ENCODE measurements around the gene TMEM121B. TPM values are rescaled to one million over a fixed set of nuclear protein-coding genes. Genes with fewer than 3 reads are reported as not detected.

TMEM121B gene
- total RNA-seq, 2 donors from 2014 or later = 7.6 to 15.5 TPM

DNA sequence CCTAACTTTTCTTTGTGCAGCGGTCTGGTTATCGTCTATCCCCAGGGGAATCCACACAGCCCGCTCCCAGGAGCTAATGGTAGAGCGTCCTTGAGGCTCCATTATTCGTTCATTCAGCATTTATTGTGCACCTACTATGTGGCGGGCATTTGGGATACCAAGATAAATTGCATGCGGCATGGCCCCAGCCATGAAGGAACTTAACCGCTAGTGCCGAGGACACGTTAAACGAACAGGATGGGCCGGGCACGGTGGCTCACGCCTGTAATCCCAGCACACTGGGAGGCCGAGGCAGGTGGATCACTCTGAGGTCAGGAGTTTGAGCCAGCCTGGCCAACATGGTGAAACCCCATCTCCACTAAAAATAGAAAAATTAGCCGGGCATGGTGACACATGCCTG lies 11.2 kb downstream of the TMEM121B start:
- H3K9me3 ChIP-seq = no peaks in the 10 kb centered on the region
- 89% methylated on average over 16 of the region's 16 CpGs for WGBS
- H3K27me3 ChIP-seq (replicated peaks; ENCODE audit: insufficient read depth) = no peaks in the 10 kb centered on the region
- peaks cover 10 to 13% of the 10 kb centered on the region in 2 donors for H3K36me3 ChIP-seq
- TF ChIP-seq, protein P1, sequence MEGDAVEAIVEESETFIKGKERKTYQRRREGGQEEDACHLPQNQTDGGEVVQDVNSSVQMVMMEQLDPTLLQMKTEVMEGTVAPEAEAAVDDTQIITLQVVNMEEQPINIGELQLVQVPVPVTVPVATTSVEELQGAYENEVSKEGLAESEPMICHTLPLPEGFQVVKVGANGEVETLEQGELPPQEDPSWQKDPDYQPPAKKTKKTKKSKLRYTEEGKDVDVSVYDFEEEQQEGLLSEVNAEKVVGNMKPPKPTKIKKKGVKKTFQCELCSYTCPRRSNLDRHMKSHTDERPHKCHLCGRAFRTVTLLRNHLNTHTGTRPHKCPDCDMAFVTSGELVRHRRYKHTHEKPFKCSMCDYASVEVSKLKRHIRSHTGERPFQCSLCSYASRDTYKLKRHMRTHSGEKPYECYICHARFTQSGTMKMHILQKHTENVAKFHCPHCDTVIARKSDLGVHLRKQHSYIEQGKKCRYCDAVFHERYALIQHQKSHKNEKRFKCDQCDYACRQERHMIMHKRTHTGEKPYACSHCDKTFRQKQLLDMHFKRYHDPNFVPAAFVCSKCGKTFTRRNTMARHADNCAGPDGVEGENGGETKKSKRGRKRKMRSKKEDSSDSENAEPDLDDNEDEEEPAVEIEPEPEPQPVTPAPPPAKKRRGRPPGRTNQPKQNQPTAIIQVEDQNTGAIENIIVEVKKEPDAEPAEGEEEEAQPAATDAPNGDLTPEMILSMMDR (IDR thresholded peaks at IDR 0.05) = no peak
- no peak for TF ChIP-seq POLR2A (IDR thresholded peaks at IDR 0.05)
- no peak for TF ChIP-seq POLR2AphosphoS5 (IDR thresholded peaks at IDR 0.05)
- no peak for DNase-seq (ENCODE audit: low spot score)
- H3K27ac ChIP-seq = no peak overlapping the region
- no peak overlapping the region for H3K4me3 ChIP-seq
- intact Hi-C loops (cut with DNase I) = no loop called here
- no peaks in the 10 kb centered on the region for H3K4me1 ChIP-seq (replicated peaks)

DNA sequence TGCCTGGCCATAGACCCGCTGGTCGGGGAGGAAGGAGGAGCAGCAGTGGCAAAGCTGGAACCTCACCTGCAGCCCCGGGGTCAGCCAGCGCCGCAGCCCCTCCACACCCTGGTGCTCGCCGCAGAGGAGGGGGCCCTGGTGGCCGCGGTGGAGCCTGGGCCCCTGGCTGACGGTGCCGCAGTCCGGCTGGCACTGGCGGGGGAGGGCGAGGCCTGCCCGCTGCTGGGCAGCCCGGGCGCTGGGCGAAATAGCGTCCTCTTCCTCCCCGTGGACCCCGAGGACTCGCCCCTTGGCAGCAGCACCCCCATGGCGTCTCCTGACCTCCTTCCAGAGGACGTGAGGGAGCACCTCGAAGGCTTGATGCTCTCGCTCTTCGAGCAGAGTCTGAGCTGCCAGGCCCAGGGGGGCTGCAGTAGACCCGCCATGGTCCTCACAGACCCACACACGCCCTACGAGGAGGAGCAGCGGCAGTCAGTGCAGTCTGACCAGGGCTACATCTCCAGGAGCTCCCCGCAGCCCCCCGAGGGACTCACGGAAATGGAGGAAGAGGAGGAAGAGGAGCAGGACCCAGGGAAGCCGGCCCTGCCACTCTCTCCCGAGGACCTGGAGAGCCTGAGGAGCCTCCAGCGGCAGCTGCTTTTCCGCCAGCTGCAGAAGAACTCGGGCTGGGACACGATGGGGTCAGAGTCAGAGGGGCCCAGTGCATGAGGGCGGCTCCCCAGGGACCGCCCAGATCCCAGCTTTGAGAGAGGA lies 11.9 kb downstream of the TMEM121B start:
- DNase-seq (ENCODE audit: low spot score) = no peak
- peaks cover 10 to 13% of the 10 kb centered on the region in 2 donors for H3K36me3 ChIP-seq
- no peak overlapping the region for H3K4me3 ChIP-seq
- no peak overlapping the region for H3K27ac ChIP-seq
- H3K4me1 ChIP-seq (replicated peaks) = no peaks in the 10 kb centered on the region
- intact Hi-C loops (cut with DNase I) = no loop called here
- no peaks in the 10 kb centered on the region for H3K27me3 ChIP-seq (replicated peaks; ENCODE audit: insufficient read depth)
- TF ChIP-seq POLR2A (IDR thresholded peaks at IDR 0.05) = no peak
- TF ChIP-seq, protein P1 (IDR thresholded peaks at IDR 0.05) = no peak
- TF ChIP-seq POLR2AphosphoS5 (IDR thresholded peaks at IDR 0.05) = no peak
- WGBS = 95% methylated on average over 34 of the region's 42 CpGs
- H3K9me3 ChIP-seq = no peaks in the 10 kb centered on the region

DNA sequence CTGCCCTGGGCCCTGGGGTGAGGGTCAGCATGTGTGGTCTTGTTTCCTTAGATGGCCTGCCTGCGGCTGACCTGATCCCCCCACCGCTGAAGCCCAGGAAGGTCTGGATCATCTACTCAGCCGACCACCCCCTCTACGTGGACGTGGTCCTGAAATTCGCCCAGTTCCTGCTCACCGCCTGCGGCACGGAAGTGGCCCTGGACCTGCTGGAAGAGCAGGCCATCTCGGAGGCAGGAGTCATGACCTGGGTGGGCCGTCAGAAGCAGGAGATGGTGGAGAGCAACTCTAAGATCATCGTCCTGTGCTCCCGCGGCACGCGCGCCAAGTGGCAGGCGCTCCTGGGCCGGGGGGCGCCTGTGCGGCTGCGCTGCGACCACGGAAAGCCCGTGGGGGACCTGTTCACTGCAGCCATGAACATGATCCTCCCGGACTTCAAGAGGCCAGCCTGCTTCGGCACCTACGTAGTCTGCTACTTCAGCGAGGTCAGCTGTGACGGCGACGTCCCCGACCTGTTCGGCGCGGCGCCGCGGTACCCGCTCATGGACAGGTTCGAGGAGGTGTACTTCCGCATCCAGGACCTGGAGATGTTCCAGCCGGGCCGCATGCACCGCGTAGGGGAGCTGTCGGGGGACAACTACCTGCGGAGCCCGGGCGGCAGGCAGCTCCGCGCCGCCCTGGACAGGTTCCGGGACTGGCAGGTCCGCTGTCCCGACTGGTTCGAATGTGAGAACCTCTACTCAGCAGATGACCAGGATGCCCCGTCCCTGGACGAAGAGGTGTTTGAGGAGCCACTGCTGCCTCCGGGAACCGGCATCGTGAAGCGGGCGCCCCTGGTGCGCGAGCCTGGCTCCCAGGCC lies 12.7 kb downstream of the TMEM121B start:
- H3K4me1 ChIP-seq (replicated peaks) = no peaks in the 10 kb centered on the region
- H3K9me3 ChIP-seq = no peaks in the 10 kb centered on the region
- DNase-seq (ENCODE audit: low spot score) = no peak
- 96% methylated on average over 66 of the region's 66 CpGs for WGBS
- no peak overlapping the region for H3K27ac ChIP-seq
- no peak overlapping the region for H3K4me3 ChIP-seq
- intact Hi-C loops (cut with DNase I) = no loop called here
- no peaks in the 10 kb centered on the region for H3K27me3 ChIP-seq (replicated peaks; ENCODE audit: insufficient read depth)
- TF ChIP-seq POLR2AphosphoS5 (IDR thresholded peaks at IDR 0.05) (no peak), POLR2A (IDR thresholded peaks at IDR 0.05) (no peak)
- TF ChIP-seq, protein P1 (IDR thresholded peaks at IDR 0.05) = no peak
- H3K36me3 ChIP-seq = peaks cover 10 to 13% of the 10 kb centered on the region in 2 donors

DNA sequence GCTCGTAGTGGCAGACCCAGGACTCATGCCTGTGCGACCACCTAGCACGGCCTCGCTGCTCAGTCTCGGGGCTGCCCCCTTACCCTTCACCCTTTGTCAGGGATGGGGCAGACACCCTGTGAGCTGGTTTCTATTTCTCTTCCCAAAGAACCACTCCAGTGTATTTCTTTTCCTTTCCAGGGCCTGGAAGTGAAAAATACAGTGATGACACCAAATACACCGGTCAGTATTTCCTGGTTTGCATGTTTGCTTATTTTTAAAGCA lies 13.7 kb downstream of the TMEM121B start:
- no peaks in the 10 kb centered on the region for H3K9me3 ChIP-seq
- no peaks in the 10 kb centered on the region for H3K27me3 ChIP-seq (replicated peaks; ENCODE audit: insufficient read depth)
- no peak overlapping the region for H3K27ac ChIP-seq
- H3K4me1 ChIP-seq (replicated peaks) = no peaks in the 10 kb centered on the region
- peaks cover 10 to 14% of the 10 kb centered on the region in 2 donors for H3K36me3 ChIP-seq
- no peak for TF ChIP-seq POLR2A (IDR thresholded peaks at IDR 0.05)
- TF ChIP-seq POLR2AphosphoS5 (IDR thresholded peaks at IDR 0.05) = no peak
- TF ChIP-seq, protein P1 (IDR thresholded peaks at IDR 0.05) = no peak
- no peak overlapping the region for H3K4me3 ChIP-seq
- 93% methylated on average over 6 of the region's 6 CpGs for WGBS
- DNase-seq (ENCODE audit: low spot score) = no peak
- intact Hi-C loops (cut with DNase I) = no loop called here

Measured in prostate gland (tissue), 2 donors.